Sigmoid colon (tissue), 4 donors: Measurements from ENCODE around the gene CFAP20DC.

ENCODE experiments used
- EP300 ChIP-seq, 4 donors: sonication (generic); formaldehyde crosslinking; IDR thresholded peaks; one replicate each; pipeline ENCODE4 v1.6.1; 2017; ENCODE audit warnings: antibody characterized with exemption in 4 of 4
- POLR2A ChIP-seq, 2 donors: fragments of 450-650 bp; IDR thresholded peaks; one replicate each; pipeline ENCODE4 v1.6.1; 2016; ENCODE audit warnings: antibody characterized with exemption in 2 of 2, mild to moderate bottlenecking in 2 of 2, moderate library complexity in 2 of 2
- POLR2AphosphoS5 ChIP-seq, 4 donors: sonication (generic); formaldehyde crosslinking; IDR thresholded peaks; one replicate each; pipeline ENCODE4 v1.6.1; 2017; ENCODE audit warnings: antibody characterized with exemption in 4 of 4
- TF ChIP-seq, protein P1 (sequence below), 4 experiments: fragments of 450-650 bp in 3 of 4; fragments of 200-600 bp in 1 of 4; IDR thresholded peaks; one replicate each; pipeline ENCODE4 v1.5.1; 2016 to 2019; ENCODE audit warnings: antibody characterized with exemption in 4 of 4, mild to moderate bottlenecking in 3 of 4, moderate library complexity in 2 of 4

GRCh38 chr3:58837856-58838255, 212.0 kb downstream of the CFAP20DC start:
- TF ChIP-seq, protein P1, sequence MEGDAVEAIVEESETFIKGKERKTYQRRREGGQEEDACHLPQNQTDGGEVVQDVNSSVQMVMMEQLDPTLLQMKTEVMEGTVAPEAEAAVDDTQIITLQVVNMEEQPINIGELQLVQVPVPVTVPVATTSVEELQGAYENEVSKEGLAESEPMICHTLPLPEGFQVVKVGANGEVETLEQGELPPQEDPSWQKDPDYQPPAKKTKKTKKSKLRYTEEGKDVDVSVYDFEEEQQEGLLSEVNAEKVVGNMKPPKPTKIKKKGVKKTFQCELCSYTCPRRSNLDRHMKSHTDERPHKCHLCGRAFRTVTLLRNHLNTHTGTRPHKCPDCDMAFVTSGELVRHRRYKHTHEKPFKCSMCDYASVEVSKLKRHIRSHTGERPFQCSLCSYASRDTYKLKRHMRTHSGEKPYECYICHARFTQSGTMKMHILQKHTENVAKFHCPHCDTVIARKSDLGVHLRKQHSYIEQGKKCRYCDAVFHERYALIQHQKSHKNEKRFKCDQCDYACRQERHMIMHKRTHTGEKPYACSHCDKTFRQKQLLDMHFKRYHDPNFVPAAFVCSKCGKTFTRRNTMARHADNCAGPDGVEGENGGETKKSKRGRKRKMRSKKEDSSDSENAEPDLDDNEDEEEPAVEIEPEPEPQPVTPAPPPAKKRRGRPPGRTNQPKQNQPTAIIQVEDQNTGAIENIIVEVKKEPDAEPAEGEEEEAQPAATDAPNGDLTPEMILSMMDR (IDR thresholded peaks at IDR 0.05): no peak
- no peak for TF ChIP-seq POLR2A (IDR thresholded peaks at IDR 0.05)
- no peak for TF ChIP-seq POLR2AphosphoS5 (IDR thresholded peaks at IDR 0.05)
- TF ChIP-seq EP300 (IDR thresholded peaks at IDR 0.05): no peak
